T-helper 17 cell (primary cell): ENCODE results near the gene TAX1BP1. TPM values are rescaled to one million over a fixed set of nuclear protein-coding genes. Genes with fewer than 3 reads are reported as not detected.

Source experiments
- ATAC-seq: fragments of 150-1000 bp; cut with Tn5 transposase; 2 replicates; pipeline ENCODE4 v1.10.0; 2021; ENCODE audit warnings: mild to moderate bottlenecking, moderate library complexity
- DNase-seq, 3 donors: peaks; one replicate each; pipeline versions ENCODE4 v3.0.0 to v3.0.0-alpha.2; 2020 to 2021
- H3K9me3 ChIP-seq: one replicate; pipeline ENCODE4 v1.7.0; 2013; ENCODE audit warnings: low read length, mild to moderate bottlenecking; ENCODE audit not compliant: control insufficient read depth, poor library complexity, severe bottlenecking
- H3K27ac Mint-ChIP-seq: one replicate; pipeline ENCODE4 v1.8.0; 2022; ENCODE audit warnings: mild to moderate bottlenecking, moderate library complexity, mixed read lengths
- H3K27me3 Mint-ChIP-seq: one replicate; pipeline ENCODE4 v1.8.0; 2022; ENCODE audit warnings: mixed read lengths
- H3K36me3 Mint-ChIP-seq: one replicate; pipeline ENCODE4 v1.8.0; 2022; ENCODE audit warnings: low read depth, mixed read lengths
- H3K4me1 Mint-ChIP-seq: one replicate; pipeline ENCODE4 v1.8.0; 2022; ENCODE audit warnings: mild to moderate bottlenecking, mixed read lengths
- H3K4me3 Mint-ChIP-seq: one replicate; pipeline ENCODE4 v1.8.0; 2022; ENCODE audit warnings: mild to moderate bottlenecking, moderate library complexity, mixed read lengths
- total RNA-seq, 4 donors: library from RNA in 2 of 4; stranded (reverse) in 2 of 4; gene quantifications; one replicate each; pipeline ENCODE4 v1.2.3 and lab custom pipeline; 2022 to 2026

Gene TAX1BP1
- total RNA-seq, 2 donors from 2014 or later: 117 to 131 TPM

DNA sequence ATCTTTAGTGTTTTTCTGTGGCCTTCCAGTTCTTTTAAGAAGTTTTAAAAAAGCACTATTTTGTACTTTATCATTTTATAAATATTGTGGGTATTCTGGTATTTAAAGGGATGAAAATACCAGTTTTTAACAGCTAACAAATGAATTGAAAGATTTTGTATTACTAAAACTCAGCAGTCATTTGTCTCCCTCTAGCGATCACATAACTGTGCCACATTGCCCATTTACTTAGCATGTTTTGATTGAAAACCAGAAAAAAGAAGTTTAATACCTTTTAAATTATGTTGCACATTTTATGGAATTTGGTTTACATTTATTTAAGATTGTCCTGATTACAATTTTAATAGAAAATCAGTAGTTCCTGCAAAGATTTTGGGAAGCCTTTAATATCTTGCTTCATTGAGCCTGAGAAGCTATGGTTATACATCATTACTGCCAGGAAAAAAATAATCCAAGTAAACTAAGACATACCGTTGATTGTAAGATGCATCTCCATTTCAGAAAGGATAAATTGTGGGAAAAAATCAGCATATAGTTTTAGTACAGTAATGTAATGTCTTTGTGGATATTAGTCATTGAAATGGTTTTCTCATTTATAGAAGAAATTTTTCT is 34.9 kb downstream of the TAX1BP1 start:
- ATAC-seq (no peak), DNase-seq (no peak)
- no peaks in the 10 kb centered on the region for H3K9me3 ChIP-seq
- peaks cover 2% of the 10 kb centered on the region for H3K36me3 Mint-ChIP-seq
- no peak overlapping the region for H3K27ac Mint-ChIP-seq
- no peaks in the 10 kb centered on the region for H3K27me3 Mint-ChIP-seq
- peaks cover 28% of the 10 kb centered on the region for H3K4me1 Mint-ChIP-seq
- H3K4me3 Mint-ChIP-seq: no peak overlapping the region

GRCh38 chr7:27775782-27776181 is 35.8 kb downstream of the TAX1BP1 start:
- Mint-ChIP-seq H3K27ac (peak overlapping the region; percentile 62), H3K4me1 (peaks cover 28% of the 10 kb centered on the region)
- no peak for DNase-seq

GRCh38 chr7:27777662-27778061 is 37.7 kb downstream of the TAX1BP1 start:
- H3K27ac Mint-ChIP-seq: no peak overlapping the region
- no peaks in the 10 kb centered on the region for H3K27me3 Mint-ChIP-seq
- ATAC-seq (no peak), DNase-seq (no peak)
- peaks cover 25% of the 10 kb centered on the region for H3K4me1 Mint-ChIP-seq
- peak overlapping the region; percentile 65 for H3K4me3 Mint-ChIP-seq
- no peaks in the 10 kb centered on the region for H3K36me3 Mint-ChIP-seq
- no peaks in the 10 kb centered on the region for H3K9me3 ChIP-seq

More at GRCh38 chr7:27775782-27776181, 35.8 kb downstream of the TAX1BP1 start:
- H3K9me3 ChIP-seq: no peaks in the 10 kb centered on the region
- H3K36me3 Mint-ChIP-seq: peaks cover 2% of the 10 kb centered on the region
- H3K4me3 Mint-ChIP-seq: peak overlapping the region; percentile 10
- ATAC-seq: no peak
- no peaks in the 10 kb centered on the region for H3K27me3 Mint-ChIP-seq

DNA sequence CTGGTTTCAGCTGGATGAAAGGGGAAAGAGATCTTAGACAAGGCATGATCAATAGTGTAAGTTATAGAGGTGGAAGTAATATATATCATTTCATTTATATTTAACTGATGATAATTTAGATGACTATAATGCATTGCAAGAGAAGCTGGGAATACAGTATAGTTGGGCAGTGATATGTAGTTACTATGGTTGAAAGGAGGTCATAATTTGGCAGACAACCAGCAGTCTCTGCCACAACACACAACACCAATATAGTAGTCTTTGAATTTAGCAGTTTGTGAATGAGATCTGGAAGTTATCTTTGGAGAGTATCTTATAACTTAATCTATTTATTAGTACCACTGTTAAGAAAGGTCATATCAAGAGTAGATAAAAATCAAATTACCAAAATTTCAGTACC is 39.9 kb downstream of the TAX1BP1 start:
- peaks cover 26% of the 10 kb centered on the region for H3K4me1 Mint-ChIP-seq
- no peak for ATAC-seq
- no peaks in the 10 kb centered on the region for H3K27me3 Mint-ChIP-seq
- H3K27ac Mint-ChIP-seq: peak overlapping the region; percentile 21
- H3K9me3 ChIP-seq: no peaks in the 10 kb centered on the region
- H3K36me3 Mint-ChIP-seq: no peaks in the 10 kb centered on the region
- no peak overlapping the region for H3K4me3 Mint-ChIP-seq
- DNase-seq: no peak

DNA sequence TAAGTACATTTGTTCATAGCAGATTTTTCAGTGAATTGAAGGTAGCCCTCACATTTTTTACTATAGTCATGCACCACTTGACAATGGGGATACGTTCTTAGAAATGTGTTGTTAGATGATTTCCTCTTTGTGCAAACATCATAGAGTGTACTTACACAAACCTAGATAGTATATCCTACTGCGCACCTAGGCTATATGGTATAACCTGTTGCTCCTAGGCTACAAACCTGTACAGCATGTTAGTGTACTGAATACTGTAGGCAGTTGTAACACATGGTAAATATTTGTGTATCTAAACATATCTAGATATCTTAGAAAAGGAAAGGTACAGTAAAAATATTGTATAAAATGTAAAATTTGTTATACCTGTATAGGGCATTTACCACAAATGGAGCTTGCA is 41.2 kb downstream of the TAX1BP1 start:
- ATAC-seq (no peak), DNase-seq (no peak)
- Mint-ChIP-seq H3K27me3 (no peaks in the 10 kb centered on the region), H3K36me3 (no peaks in the 10 kb centered on the region), H3K27ac (no peak overlapping the region), H3K4me1 (peaks cover 23% of the 10 kb centered on the region), H3K4me3 (no peak overlapping the region)
- H3K9me3 ChIP-seq: no peaks in the 10 kb centered on the region

- Mint-ChIP-seq H3K36me3 (no peaks in the 10 kb centered on the region), H3K27ac (peak overlapping the region; percentile 54), H3K4me1 (peaks cover 13% of the 10 kb centered on the region), H3K4me3 (no peak overlapping the region), H3K27me3 (no peaks in the 10 kb centered on the region)
- ATAC-seq (no peak), DNase-seq (no peak)
- no peaks in the 10 kb centered on the region for H3K9me3 ChIP-seq
Measured at GRCh38 chr7:27782849-27783248, 42.9 kb downstream of the TAX1BP1 start.

- H3K36me3 Mint-ChIP-seq: peaks cover 2% of the 10 kb centered on the region
- ATAC-seq: peak; percentile 72
- peaks cover 9% of the 10 kb centered on the region for H3K4me1 Mint-ChIP-seq
- no peak overlapping the region for H3K4me3 Mint-ChIP-seq
- peak overlapping the region; percentile 24 for H3K27ac Mint-ChIP-seq
- H3K9me3 ChIP-seq: no peaks in the 10 kb centered on the region
- H3K27me3 Mint-ChIP-seq: no peaks in the 10 kb centered on the region
- no peak for DNase-seq
Measured at GRCh38 chr7:27784399-27785053, 44.6 kb downstream of the TAX1BP1 start.

GRCh38 chr7:27788437-27788836 is 48.5 kb downstream of the TAX1BP1 start:
- H3K4me1 Mint-ChIP-seq: peaks cover 5% of the 10 kb centered on the region
- H3K9me3 ChIP-seq: no peaks in the 10 kb centered on the region
- no peak overlapping the region for H3K27ac Mint-ChIP-seq
- H3K4me3 Mint-ChIP-seq: no peak overlapping the region
- peaks cover 2% of the 10 kb centered on the region for H3K36me3 Mint-ChIP-seq
- ATAC-seq (no peak), DNase-seq (no peak)
- H3K27me3 Mint-ChIP-seq: no peaks in the 10 kb centered on the region

- DNase-seq (no peak), ATAC-seq (no peak)
- Mint-ChIP-seq H3K36me3 (peaks cover 4% of the 10 kb centered on the region), H3K27me3 (no peaks in the 10 kb centered on the region), H3K4me3 (no peak overlapping the region), H3K27ac (no peak overlapping the region), H3K4me1 (peaks cover 5% of the 10 kb centered on the region)
- no peaks in the 10 kb centered on the region for H3K9me3 ChIP-seq
Measured at GRCh38 chr7:27793780-27794179, 53.8 kb downstream of the TAX1BP1 start.

GRCh38 chr7:27795977-27796376 is 56.0 kb downstream of the TAX1BP1 start:
- Mint-ChIP-seq H3K27ac (no peak overlapping the region), H3K27me3 (no peaks in the 10 kb centered on the region), H3K36me3 (peaks cover 2% of the 10 kb centered on the region), H3K4me3 (no peak overlapping the region), H3K4me1 (peaks cover 5% of the 10 kb centered on the region)
- ATAC-seq (no peak), DNase-seq (no peak)
- no peaks in the 10 kb centered on the region for H3K9me3 ChIP-seq

DNA sequence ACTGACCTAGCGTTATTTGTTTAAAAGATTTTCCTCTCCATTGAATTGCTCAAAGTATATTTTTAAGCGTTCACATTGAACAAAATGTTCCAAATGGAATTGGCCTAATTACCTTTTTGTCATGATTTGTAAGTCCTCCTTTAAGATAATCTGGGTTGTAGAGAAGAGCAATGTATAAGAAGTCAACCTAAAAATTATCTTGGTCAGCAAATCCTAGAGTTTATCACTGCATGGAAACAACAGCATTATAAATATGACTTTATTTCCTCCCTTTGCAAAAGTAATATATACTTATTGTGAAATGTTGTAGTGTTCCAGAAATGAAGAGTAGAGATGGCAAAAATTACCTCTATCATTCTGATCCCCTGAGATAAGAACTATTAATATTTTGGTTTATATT is 59.2 kb downstream of the TAX1BP1 start:
- H3K36me3 Mint-ChIP-seq: peaks cover 10% of the 10 kb centered on the region

GRCh38 chr7:27802999-27803398 is 63.0 kb downstream of the TAX1BP1 start:
- Mint-ChIP-seq H3K27ac (peak overlapping the region; percentile 49), H3K36me3 (peaks cover 8% of the 10 kb centered on the region), H3K27me3 (no peaks in the 10 kb centered on the region), H3K4me3 (no peak overlapping the region), H3K4me1 (peaks cover 25% of the 10 kb centered on the region)
- no peak for DNase-seq
- ATAC-seq: no peak
- H3K9me3 ChIP-seq: no peaks in the 10 kb centered on the region

More for the DNA sequence above, 59.2 kb downstream of the TAX1BP1 start:
- no peak for ATAC-seq
- no peaks in the 10 kb centered on the region for H3K9me3 ChIP-seq
- Mint-ChIP-seq H3K4me1 (peaks cover 13% of the 10 kb centered on the region), H3K27me3 (no peaks in the 10 kb centered on the region), H3K4me3 (no peak overlapping the region), H3K27ac (no peak overlapping the region)
- DNase-seq: no peak

- no peak for DNase-seq
- ATAC-seq: no peak
- H3K27ac Mint-ChIP-seq: no peak overlapping the region
- no peaks in the 10 kb centered on the region for H3K27me3 Mint-ChIP-seq
- peaks cover 10% of the 10 kb centered on the region for H3K36me3 Mint-ChIP-seq
- H3K4me1 Mint-ChIP-seq: peaks cover 25% of the 10 kb centered on the region
- no peaks in the 10 kb centered on the region for H3K9me3 ChIP-seq
- H3K4me3 Mint-ChIP-seq: no peak overlapping the region
Measured at GRCh38 chr7:27804139-27804538, 64.2 kb downstream of the TAX1BP1 start.

DNA sequence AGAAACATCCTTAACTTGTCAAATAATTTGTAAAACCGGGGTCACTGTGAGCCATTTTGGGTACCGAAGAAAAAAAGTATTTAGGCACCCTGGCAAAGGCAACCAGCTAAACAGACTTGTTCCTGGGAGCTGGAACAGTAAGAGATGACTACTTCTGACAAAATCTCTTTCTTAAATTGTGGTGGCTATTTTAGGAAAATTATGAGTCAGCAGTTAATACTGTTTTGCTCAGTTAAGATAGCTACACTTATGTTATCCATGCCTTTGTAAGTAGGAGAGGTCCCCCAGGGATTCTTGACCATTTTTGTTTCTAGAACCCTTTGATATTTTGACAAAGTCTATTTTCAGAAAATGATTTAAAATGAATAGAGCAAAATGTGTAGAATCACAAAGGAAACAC is 68.7 kb downstream of the TAX1BP1 start:
- no peak overlapping the region for H3K27ac Mint-ChIP-seq
- DNase-seq (no peak), ATAC-seq (no peak)
- peaks cover 7% of the 10 kb centered on the region for H3K36me3 Mint-ChIP-seq
- H3K4me1 Mint-ChIP-seq: peaks cover 27% of the 10 kb centered on the region
- H3K27me3 Mint-ChIP-seq: no peaks in the 10 kb centered on the region
- H3K4me3 Mint-ChIP-seq: no peak overlapping the region
- no peaks in the 10 kb centered on the region for H3K9me3 ChIP-seq
